ENCODE results near the gene CDX1. TPM values are rescaled to one million over a fixed set of nuclear protein-coding genes. Genes with fewer than 3 reads are reported as not detected.

The CDX1 gene
- total RNA-seq, 4 donors from 2014 or later = not detected

GRCh38 chr5:150203832-150204589 is 37.4 kb downstream of the CDX1 start:
- H3K4me1 ChIP-seq = peaks cover 0 to 7% (median 6%) of the 10 kb centered on the region in 3 donors
- H3K27ac ChIP-seq = no peak overlapping the region
- H3K36me3 ChIP-seq = no peaks in the 10 kb centered on the region
- no peak overlapping the region for H3K4me3 ChIP-seq
- no peak for DNase-seq
- intact Hi-C loops (cut with DNase I) = no loop called here
- H3K27me3 ChIP-seq = peaks cover 0 to 14% (median 0%) of the 10 kb centered on the region in 4 donors
- WGBS, 2 donors = 73 to 81% methylated on average over 4 to 6 of the region's 12 CpGs
- TF ChIP-seq CTCF (IDR thresholded peaks at IDR 0.05) (no peak), POLR2A (IDR thresholded peaks at IDR 0.05) (no peak)
- no peaks in the 10 kb centered on the region for H3K9me3 ChIP-seq

GRCh38 chr5:150204590-150204960 is 38.0 kb downstream of the CDX1 start:
- Histone ChIP-seq H3K36me3 (no peaks in the 10 kb centered on the region), H3K27ac (no peak overlapping the region), H3K27me3 (peaks cover 0 to 11% (median 0%) of the 10 kb centered on the region in 4 donors), H3K4me1 (peaks cover 0 to 11% (median 10%) of the 10 kb centered on the region in 3 donors), H3K9me3 (no peaks in the 10 kb centered on the region), H3K4me3 (no peak overlapping the region)
- DNase-seq = no peak
- 100% methylated on average over 2 of the region's 13 CpGs; no CpG with 5 or more reads in 1 of the 2 donors for WGBS, 2 donors
- TF ChIP-seq POLR2A (IDR thresholded peaks at IDR 0.05) = no peak
- no peak for TF ChIP-seq CTCF (IDR thresholded peaks at IDR 0.05)
- intact Hi-C loops (cut with DNase I) = no loop called here

- Histone ChIP-seq H3K36me3 (no peaks in the 10 kb centered on the region), H3K27me3 (peaks cover 0 to 9% (median 0%) of the 10 kb centered on the region in 4 donors), H3K9me3 (no peaks in the 10 kb centered on the region), H3K27ac (no peak overlapping the region), H3K4me1 (peaks cover 0 to 11% (median 10%) of the 10 kb centered on the region in 3 donors), H3K4me3 (no peak overlapping the region)
- TF ChIP-seq POLR2A (IDR thresholded peaks at IDR 0.05) = no peak
- TF ChIP-seq CTCF (IDR thresholded peaks at IDR 0.05) = no peak
- DNase-seq = no peak
- 73% methylated on average over 2 of the region's 6 CpGs; no CpG with 5 or more reads in 1 of the 2 donors for WGBS, 2 donors
- intact Hi-C loops (cut with DNase I) = no loop called here
These were observed 39.7 kb downstream of the CDX1 start for GRCh38 chr5:150206098-150206778.

- no peak for TF ChIP-seq POLR2A (IDR thresholded peaks at IDR 0.05)
- TF ChIP-seq CTCF (IDR thresholded peaks at IDR 0.05) = no peak
- Histone ChIP-seq H3K4me1 (peaks cover 0 to 11% (median 10%) of the 10 kb centered on the region in 3 donors), H3K36me3 (no peaks in the 10 kb centered on the region), H3K27ac (no peak overlapping the region), H3K27me3 (peaks cover 0 to 9% (median 0%) of the 10 kb centered on the region in 4 donors), H3K4me3 (no peak overlapping the region), H3K9me3 (no peaks in the 10 kb centered on the region)
- WGBS, 2 donors = 88 to 93% methylated on average over 4 of the region's 6 CpGs
- DNase-seq = no peak
- intact Hi-C loops (cut with DNase I) = no loop called here
These were observed 40.2 kb downstream of the CDX1 start for GRCh38 chr5:150206779-150207115.
